ENCODE data around the gene CENPE.

DNA sequence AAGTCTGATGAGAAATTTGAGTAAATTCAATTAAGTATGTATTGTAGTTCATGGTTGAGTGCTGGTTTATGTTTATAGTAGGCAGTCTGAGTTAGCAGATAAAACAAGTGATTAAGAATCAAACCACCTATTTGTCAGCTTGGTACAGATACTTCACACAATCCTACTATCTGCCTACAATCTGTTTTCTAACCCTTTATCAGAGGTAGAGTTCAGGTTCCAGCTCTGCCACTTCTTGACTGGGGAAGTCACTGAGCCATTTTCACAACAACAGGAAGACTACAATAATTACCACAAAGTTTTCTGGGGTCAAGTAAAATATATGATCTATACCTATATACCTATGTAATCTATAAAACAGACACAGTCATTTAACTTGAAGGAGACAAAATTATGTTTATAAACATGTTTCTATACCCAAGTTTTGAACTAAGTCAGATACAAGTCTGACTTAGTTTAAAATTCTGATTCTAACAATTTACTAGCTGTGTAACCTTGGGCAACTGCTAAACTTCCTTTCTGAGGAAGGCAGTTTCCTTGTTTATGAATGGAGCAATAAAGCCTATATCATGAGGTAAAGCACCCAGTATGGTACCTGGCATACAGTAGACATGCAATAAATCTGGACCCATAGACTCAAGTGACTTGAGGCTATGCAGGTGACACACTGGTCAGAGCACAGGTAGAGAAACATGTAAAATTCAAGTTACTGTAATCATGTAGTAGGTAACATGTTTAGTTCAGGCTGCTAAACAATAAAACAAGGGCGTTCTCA lies 61.3 kb downstream of the CENPE start:
- TF ChIP-seq, protein P1, sequence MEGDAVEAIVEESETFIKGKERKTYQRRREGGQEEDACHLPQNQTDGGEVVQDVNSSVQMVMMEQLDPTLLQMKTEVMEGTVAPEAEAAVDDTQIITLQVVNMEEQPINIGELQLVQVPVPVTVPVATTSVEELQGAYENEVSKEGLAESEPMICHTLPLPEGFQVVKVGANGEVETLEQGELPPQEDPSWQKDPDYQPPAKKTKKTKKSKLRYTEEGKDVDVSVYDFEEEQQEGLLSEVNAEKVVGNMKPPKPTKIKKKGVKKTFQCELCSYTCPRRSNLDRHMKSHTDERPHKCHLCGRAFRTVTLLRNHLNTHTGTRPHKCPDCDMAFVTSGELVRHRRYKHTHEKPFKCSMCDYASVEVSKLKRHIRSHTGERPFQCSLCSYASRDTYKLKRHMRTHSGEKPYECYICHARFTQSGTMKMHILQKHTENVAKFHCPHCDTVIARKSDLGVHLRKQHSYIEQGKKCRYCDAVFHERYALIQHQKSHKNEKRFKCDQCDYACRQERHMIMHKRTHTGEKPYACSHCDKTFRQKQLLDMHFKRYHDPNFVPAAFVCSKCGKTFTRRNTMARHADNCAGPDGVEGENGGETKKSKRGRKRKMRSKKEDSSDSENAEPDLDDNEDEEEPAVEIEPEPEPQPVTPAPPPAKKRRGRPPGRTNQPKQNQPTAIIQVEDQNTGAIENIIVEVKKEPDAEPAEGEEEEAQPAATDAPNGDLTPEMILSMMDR (tag by site-specific recombination; IDR thresholded peaks at IDR 0.05): no peak
- TF ChIP-seq ZNF311 (tag by site-specific recombination; IDR thresholded peaks at IDR 0.05; ENCODE audit: borderline replicate concordance) (no peak), ZNF23 (tag by site-specific recombination; IDR thresholded peaks at IDR 0.05; ENCODE audit: borderline replicate concordance) (no peak), ZNF274 (IDR thresholded peaks at IDR 0.05; ENCODE audit: low read length) (no peak), ZNF274 (tag by site-specific recombination; IDR thresholded peaks at IDR 0.05; ENCODE audit: borderline replicate concordance) (no peak), SP2 (tag by site-specific recombination; IDR thresholded peaks at IDR 0.05) (no peak), SP3 (tag by site-specific recombination; IDR thresholded peaks at IDR 0.05) (no peak), ZFP37 (tag by site-specific recombination; IDR thresholded peaks at IDR 0.05) (no peak), ZNF670 (tag by site-specific recombination; IDR thresholded peaks at IDR 0.05; ENCODE audit: low read depth) (no peak), RBAK (tag by site-specific recombination; IDR thresholded peaks at IDR 0.05) (no peak), ZNF561 (tag by site-specific recombination; IDR thresholded peaks at IDR 0.05; ENCODE audit: borderline replicate concordance) (no peak)
- TF ChIP-seq, protein P2, sequence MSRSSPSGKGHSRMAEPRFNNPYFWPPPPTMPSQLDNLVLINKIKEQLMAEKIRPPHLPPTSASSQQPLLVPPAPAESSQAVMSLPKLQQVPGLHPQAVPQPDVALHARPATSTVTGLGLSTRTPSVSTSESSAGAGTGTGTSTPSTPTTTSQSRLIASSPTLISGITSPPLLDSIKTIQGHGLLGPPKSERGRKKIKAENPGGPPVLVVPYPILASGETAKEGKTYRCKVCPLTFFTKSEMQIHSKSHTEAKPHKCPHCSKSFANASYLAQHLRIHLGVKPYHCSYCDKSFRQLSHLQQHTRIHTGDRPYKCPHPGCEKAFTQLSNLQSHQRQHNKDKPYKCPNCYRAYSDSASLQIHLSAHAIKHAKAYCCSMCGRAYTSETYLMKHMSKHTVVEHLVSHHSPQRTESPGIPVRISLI (tag by site-specific recombination; IDR thresholded peaks at IDR 0.05): no peak
- TF ChIP-seq, protein P3, sequence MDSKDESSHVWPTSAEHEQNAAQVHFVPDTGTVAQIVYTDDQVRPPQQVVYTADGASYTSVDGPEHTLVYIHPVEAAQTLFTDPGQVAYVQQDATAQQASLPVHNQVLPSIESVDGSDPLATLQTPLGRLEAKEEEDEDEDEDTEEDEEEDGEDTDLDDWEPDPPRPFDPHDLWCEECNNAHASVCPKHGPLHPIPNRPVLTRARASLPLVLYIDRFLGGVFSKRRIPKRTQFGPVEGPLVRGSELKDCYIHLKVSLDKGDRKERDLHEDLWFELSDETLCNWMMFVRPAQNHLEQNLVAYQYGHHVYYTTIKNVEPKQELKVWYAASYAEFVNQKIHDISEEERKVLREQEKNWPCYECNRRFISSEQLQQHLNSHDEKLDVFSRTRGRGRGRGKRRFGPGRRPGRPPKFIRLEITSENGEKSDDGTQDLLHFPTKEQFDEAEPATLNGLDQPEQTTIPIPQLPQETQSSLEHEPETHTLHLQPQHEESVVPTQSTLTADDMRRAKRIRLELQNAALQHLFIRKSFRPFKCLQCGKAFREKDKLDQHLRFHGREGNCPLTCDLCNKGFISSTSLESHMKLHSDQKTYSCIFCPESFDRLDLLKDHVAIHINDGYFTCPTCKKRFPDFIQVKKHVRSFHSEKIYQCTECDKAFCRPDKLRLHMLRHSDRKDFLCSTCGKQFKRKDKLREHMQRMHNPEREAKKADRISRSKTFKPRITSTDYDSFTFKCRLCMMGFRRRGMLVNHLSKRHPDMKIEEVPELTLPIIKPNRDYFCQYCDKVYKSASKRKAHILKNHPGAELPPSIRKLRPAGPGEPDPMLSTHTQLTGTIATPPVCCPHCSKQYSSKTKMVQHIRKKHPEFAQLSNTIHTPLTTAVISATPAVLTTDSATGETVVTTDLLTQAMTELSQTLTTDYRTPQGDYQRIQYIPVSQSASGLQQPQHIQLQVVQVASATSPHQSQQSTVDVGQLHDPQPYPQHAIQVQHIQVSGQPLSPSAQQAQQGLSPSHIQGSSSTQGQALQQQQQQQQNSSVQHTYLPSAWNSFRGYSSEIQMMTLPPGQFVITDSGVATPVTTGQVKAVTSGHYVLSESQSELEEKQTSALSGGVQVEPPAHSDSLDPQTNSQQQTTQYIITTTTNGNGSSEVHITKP (tag by site-specific recombination; IDR thresholded peaks at IDR 0.05): no peak
- TF ChIP-seq, protein P4, sequence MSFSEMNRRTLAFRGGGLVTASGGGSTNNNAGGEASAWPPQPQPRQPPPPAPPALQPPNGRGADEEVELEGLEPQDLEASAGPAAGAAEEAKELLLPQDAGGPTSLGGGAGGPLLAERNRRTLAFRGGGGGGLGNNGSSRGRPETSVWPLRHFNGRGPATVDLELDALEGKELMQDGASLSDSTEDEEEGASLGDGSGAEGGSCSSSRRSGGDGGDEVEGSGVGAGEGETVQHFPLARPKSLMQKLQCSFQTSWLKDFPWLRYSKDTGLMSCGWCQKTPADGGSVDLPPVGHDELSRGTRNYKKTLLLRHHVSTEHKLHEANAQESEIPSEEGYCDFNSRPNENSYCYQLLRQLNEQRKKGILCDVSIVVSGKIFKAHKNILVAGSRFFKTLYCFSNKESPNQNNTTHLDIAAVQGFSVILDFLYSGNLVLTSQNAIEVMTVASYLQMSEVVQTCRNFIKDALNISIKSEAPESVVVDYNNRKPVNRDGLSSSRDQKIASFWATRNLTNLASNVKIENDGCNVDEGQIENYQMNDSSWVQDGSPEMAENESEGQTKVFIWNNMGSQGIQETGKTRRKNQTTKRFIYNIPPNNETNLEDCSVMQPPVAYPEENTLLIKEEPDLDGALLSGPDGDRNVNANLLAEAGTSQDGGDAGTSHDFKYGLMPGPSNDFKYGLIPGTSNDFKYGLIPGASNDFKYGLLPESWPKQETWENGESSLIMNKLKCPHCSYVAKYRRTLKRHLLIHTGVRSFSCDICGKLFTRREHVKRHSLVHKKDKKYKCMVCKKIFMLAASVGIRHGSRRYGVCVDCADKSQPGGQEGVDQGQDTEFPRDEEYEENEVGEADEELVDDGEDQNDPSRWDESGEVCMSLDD (tag by site-specific recombination; IDR thresholded peaks at IDR 0.05): no peak

Data from HEK293 (cell line).